Ovary (tissue), 3 donors: ENCODE results near the gene RPP40.

Experiments
- EP300 ChIP-seq: sonication (generic); formaldehyde crosslinking; IDR thresholded peaks from one replicate; pipeline ENCODE4 v1.6.1; 2017; ENCODE audit warnings: antibody characterized with exemption
- POLR2A ChIP-seq: fragments of 450-650 bp; IDR thresholded peaks from one replicate; pipeline ENCODE4 v1.6.1; 2017; ENCODE audit warnings: antibody characterized with exemption, mild to moderate bottlenecking, moderate library complexity
- TF ChIP-seq, protein P1 (sequence below), 3 donors: fragments of 450-650 bp in 2 of 3; fragments of 200-600 bp in 1 of 3; IDR thresholded peaks; one replicate each; pipeline versions ENCODE4 v1.5.1 to v1.8.0; 2016 to 2022; ENCODE audit warnings: antibody characterized with exemption in 3 of 3, mild to moderate bottlenecking in 1 of 3
- donor health status: DM: no; HTN: no; CAD: no.

DNA sequence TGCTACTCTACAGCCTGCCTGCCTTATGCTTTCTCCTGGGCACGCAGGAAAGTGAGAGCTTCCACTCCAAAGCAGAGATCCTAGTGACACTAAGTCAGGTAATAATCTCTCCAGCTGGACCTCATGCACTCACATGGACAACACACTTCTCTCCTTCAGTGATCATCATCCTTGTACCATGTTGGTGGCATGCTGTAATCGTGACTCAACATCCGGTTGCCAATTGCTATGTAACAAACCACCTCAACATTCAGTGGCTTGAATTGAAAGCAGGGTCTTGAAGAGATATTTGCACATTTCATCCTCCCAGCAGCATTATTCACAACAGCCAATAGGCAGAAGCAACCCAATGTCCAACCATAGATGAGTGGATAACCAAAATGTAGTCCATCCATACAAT lies 41.0 kb upstream of the RPP40 start:
- TF ChIP-seq, protein P1, sequence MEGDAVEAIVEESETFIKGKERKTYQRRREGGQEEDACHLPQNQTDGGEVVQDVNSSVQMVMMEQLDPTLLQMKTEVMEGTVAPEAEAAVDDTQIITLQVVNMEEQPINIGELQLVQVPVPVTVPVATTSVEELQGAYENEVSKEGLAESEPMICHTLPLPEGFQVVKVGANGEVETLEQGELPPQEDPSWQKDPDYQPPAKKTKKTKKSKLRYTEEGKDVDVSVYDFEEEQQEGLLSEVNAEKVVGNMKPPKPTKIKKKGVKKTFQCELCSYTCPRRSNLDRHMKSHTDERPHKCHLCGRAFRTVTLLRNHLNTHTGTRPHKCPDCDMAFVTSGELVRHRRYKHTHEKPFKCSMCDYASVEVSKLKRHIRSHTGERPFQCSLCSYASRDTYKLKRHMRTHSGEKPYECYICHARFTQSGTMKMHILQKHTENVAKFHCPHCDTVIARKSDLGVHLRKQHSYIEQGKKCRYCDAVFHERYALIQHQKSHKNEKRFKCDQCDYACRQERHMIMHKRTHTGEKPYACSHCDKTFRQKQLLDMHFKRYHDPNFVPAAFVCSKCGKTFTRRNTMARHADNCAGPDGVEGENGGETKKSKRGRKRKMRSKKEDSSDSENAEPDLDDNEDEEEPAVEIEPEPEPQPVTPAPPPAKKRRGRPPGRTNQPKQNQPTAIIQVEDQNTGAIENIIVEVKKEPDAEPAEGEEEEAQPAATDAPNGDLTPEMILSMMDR (IDR thresholded peaks at IDR 0.05): no peak
- TF ChIP-seq POLR2A: no peak
- no peak for TF ChIP-seq EP300
